Motor neuron (in vitro differentiated cells): Measurements from ENCODE around the gene FGF14. TPM values are rescaled to one million over a fixed set of nuclear protein-coding genes. Genes with fewer than 3 reads are reported as not detected.
A peak's percentile ranks its signal among the peaks of the same experiment; 100 is the strongest.

Source experiments
- ATAC-seq, 8 experiments: fragments of 200-7000 bp; cut with Tn5 transposase; replicated peaks in 6 of 8; 2 replicates each; pipeline ENCODE4 v1.8.0; 2021; ENCODE audit warnings: mild to moderate bottlenecking in 8 of 8, moderate library complexity in 8 of 8
- H3K27ac ChIP-seq, 2 donors: fragments of 250-450 bp; sonication (Bioruptor Pico); 2 replicates each; pipeline ENCODE4 v1.9.0; 2021; ENCODE audit warnings: antibody characterized with exemption in 2 of 2, mild to moderate bottlenecking in 2 of 2, moderate library complexity in 1 of 2
- H3K4me1 ChIP-seq, 2 donors: fragments of 250-450 bp; sonication (Bioruptor Pico); replicated peaks in 1 of 2; 2 replicates each; pipeline ENCODE4 v1.6.1; 2021; ENCODE audit warnings: antibody characterized with exemption in 2 of 2, mild to moderate bottlenecking in 2 of 2, moderate library complexity in 1 of 2
- H3K4me3 ChIP-seq, 5 donors: fragments of 250-450 bp; sonication (Bioruptor Pico); 2 replicates each; pipeline ENCODE4 v1.9.0; 2021; ENCODE audit warnings: antibody characterized with exemption in 5 of 5, mild to moderate bottlenecking in 5 of 5, moderate library complexity in 4 of 5
- WGBS, 10 experiments: fragments of 450-650 bp; shearing (Covaris generic); methylation state at CpG; one replicate each; pipeline ENCODE4 v1.0.0; 2022; 5-methylcytosine and 5-hydroxymethylcytosine counted together
- in situ Hi-C, 9 experiments: fragments of 400-800 bp; cut with MboI; loops; one replicate each; pipeline ENCODE4 v1.15.0; 2021; ENCODE audit warnings: low sequenced_read_pairs in 9 of 9, low pct_unique_long_range_greater_than_20kb in 2 of 9; ENCODE audit not compliant: unreplicated experiment in 9 of 9
- total RNA-seq, 8 experiments: library from RNA; unstranded; fragments of 300-600 nt; gene quantifications; 2 replicates each; pipeline versions ENCODE4 v1.2.3 to v1.2.4, GENCODE V29; 2022

Gene FGF14
- total RNA-seq, 8 experiments from 2014 or later: 0.66 to 20.0 (median 8.7) TPM

- WGBS, 10 experiments: 0 to 40% (median 17%) methylated on average over 1 of the region's 1 CpG; no CpG with 5 or more reads in 7 of the 10 experiments
- ATAC-seq: peak in 2 of 8 experiments; percentile 18 to 44
These were observed 508.8 kb downstream of the FGF14 start for GRCh38 chr13:101893021-101893420.

GRCh38 chr13:101892296-101892695 lies 509.6 kb downstream of the FGF14 start:
- WGBS, 10 experiments: 17 to 67% (median 40%) methylated on average over 1 of the region's 1 CpG; no CpG with 5 or more reads in 3 of the 10 experiments
- no peak for ATAC-seq
- H3K4me1 ChIP-seq: peaks cover 0 to 9% of the 10 kb centered on the region in 2 donors
- H3K4me3 ChIP-seq: no peak overlapping the region
- no peak overlapping the region for H3K27ac ChIP-seq
- in situ Hi-C loops: no loop called here

More at GRCh38 chr13:101893021-101893420, 508.8 kb downstream of the FGF14 start:
- in situ Hi-C loops: no loop called here
- no peak overlapping the region for H3K27ac ChIP-seq
- no peak overlapping the region for H3K4me3 ChIP-seq
- peaks cover 0 to 9% of the 10 kb centered on the region in 2 donors for H3K4me1 ChIP-seq

GRCh38 chr13:101881593-101881992 lies 520.3 kb downstream of the FGF14 start:
- WGBS, 10 experiments: 0 to 100% (median 84%) methylated on average over 1 to 3 of the region's 3 CpGs; no CpG with 5 or more reads in 6 of the 10 experiments
- peak in 2 of 8 experiments; percentile 46 to 49 for ATAC-seq
- in situ Hi-C loops: no loop called here

GRCh38 chr13:101880581-101880980 lies 521.3 kb downstream of the FGF14 start:
- WGBS, 10 experiments: 23 to 95% (median 75%) methylated on average over 2 to 4 of the region's 4 CpGs
- no peak for ATAC-seq

More at GRCh38 chr13:101881593-101881992, 520.3 kb downstream of the FGF14 start:
- Histone ChIP-seq H3K27ac (no peak overlapping the region), H3K4me1 (no peaks in the 10 kb centered on the region), H3K4me3 (no peak overlapping the region)

GRCh38 chr13:101876951-101877350 lies 524.9 kb downstream of the FGF14 start:
- no peak for ATAC-seq
- WGBS, 10 experiments: 43 to 96% (median 81%) methylated on average over 3 to 6 of the region's 6 CpGs
- in situ Hi-C loops: no loop called here
- H3K4me1 ChIP-seq: peaks cover 4% of the 10 kb centered on the region in 2 donors
- H3K27ac ChIP-seq: no peak overlapping the region
- no peak overlapping the region for H3K4me3 ChIP-seq

More at GRCh38 chr13:101880581-101880980, 521.3 kb downstream of the FGF14 start:
- H3K4me1 ChIP-seq: peaks cover 4% of the 10 kb centered on the region in 2 donors
- no peak overlapping the region for H3K4me3 ChIP-seq
- in situ Hi-C loops: no loop called here
- H3K27ac ChIP-seq: no peak overlapping the region

- peaks cover 4% of the 10 kb centered on the region in 2 donors for H3K4me1 ChIP-seq
- no peak overlapping the region for H3K4me3 ChIP-seq
- 36 to 92% (median 78%) methylated on average over 2 to 7 of the region's 7 CpGs for WGBS, 10 experiments
- peak in 7 of 8 experiments; percentile 12 to 96 (median 73) for ATAC-seq
- no peak overlapping the region for H3K27ac ChIP-seq
- in situ Hi-C loops: no loop called here
These were observed 526.0 kb downstream of the FGF14 start for GRCh38 chr13:101875717-101876393.

GRCh38 chr13:101875091-101875490 lies 526.8 kb downstream of the FGF14 start:
- peaks cover 4% of the 10 kb centered on the region in 2 donors for H3K4me1 ChIP-seq
- no peak overlapping the region for H3K27ac ChIP-seq
- in situ Hi-C loops: no loop called here
- 36 to 100% (median 85%) methylated on average over 1 to 3 of the region's 3 CpGs for WGBS, 10 experiments
- H3K4me3 ChIP-seq: no peak overlapping the region
- ATAC-seq: no peak

- no peak for ATAC-seq
- Histone ChIP-seq H3K4me3 (no peak overlapping the region), H3K27ac (no peak overlapping the region), H3K4me1 (peaks cover 0 to 12% of the 10 kb centered on the region in 2 donors)
- in situ Hi-C loops: no loop called here
These were observed 532.3 kb downstream of the FGF14 start for GRCh38 chr13:101869553-101869952.

- H3K27ac ChIP-seq: no peak overlapping the region
- WGBS, 10 experiments: 39 to 95% (median 78%) methylated on average over 4 to 12 of the region's 12 CpGs
- in situ Hi-C loops: no loop called here
- H3K4me3 ChIP-seq: no peak overlapping the region
- peak in 1 of 8 experiments; percentile 81 for ATAC-seq
- H3K4me1 ChIP-seq: peaks cover 0 to 12% of the 10 kb centered on the region in 2 donors
These were observed 533.0 kb downstream of the FGF14 start for GRCh38 chr13:101868585-101869469.

- Histone ChIP-seq H3K4me3 (no peak overlapping the region), H3K4me1 (peaks cover 0 to 12% of the 10 kb centered on the region in 2 donors), H3K27ac (no peak overlapping the region)
- 40 to 82% (median 80%) methylated on average over 1 to 4 of the region's 4 CpGs; no CpG with 5 or more reads in 4 of the 10 experiments for WGBS, 10 experiments
- ATAC-seq: peak in 6 of 8 experiments; percentile 33 to 83 (median 61)
- in situ Hi-C loops: no loop called here
These were observed 534.8 kb downstream of the FGF14 start for GRCh38 chr13:101866889-101867581.

GRCh38 chr13:101858860-101859259 lies 543.0 kb downstream of the FGF14 start:
- Histone ChIP-seq H3K4me3 (no peak overlapping the region), H3K27ac (no peak overlapping the region), H3K4me1 (peaks cover 0 to 4% of the 10 kb centered on the region in 2 donors)
- WGBS, 10 experiments: 21 to 90% (median 69%) methylated on average over 2 to 5 of the region's 5 CpGs
- in situ Hi-C loops: no loop called here
- ATAC-seq: no peak

GRCh38 chr13:101846701-101847100 lies 555.1 kb downstream of the FGF14 start:
- no peak overlapping the region for H3K4me3 ChIP-seq
- peak in 1 of 8 experiments; percentile 16 for ATAC-seq
- no peak overlapping the region for H3K27ac ChIP-seq
- H3K4me1 ChIP-seq: peaks cover 0 to 6% of the 10 kb centered on the region in 2 donors
- WGBS, 10 experiments: 12 to 96% (median 68%) methylated on average over 2 to 4 of the region's 4 CpGs; no CpG with 5 or more reads in 1 of the 10 experiments
- in situ Hi-C loops: no loop called here
